Loucy (cell line): Measurements from ENCODE around the gene NMRAL1.

Experiments used
- H2AFZ ChIP-seq: fragments of 200-600 bp; sonication (generic); 2 replicates; pipeline ENCODE4 v1.6.0; 2016; ENCODE audit warnings: antibody characterized with exemption, mild to moderate bottlenecking, low read length, moderate library complexity
- H3F3A ChIP-seq: fragments of 200-600 bp; 2 replicates; pipeline ENCODE4 v1.6.0; 2016; ENCODE audit warnings: antibody characterized with exemption, low read depth, mild to moderate bottlenecking
- H3K27me3 ChIP-seq: fragments of 200-600 bp; sonication (generic); 2 replicates; pipeline ENCODE4 v1.6.1; 2014; ENCODE audit warnings: low read length, mild to moderate bottlenecking; ENCODE audit not compliant: insufficient read depth, poor library complexity, severe bottlenecking
- H3K36me3 ChIP-seq: fragments of 200-600 bp; sonication (generic); 2 replicates; pipeline ENCODE4 v1.6.1; 2016; ENCODE audit warnings: low read length; ENCODE audit not compliant: insufficient read depth
- H3K4me1 ChIP-seq: fragments of 200-600 bp; sonication (generic); 2 replicates; pipeline ENCODE4 v1.5.1; 2014; ENCODE audit warnings: low read length, mild to moderate bottlenecking; ENCODE audit not compliant: insufficient read depth, poor library complexity, severe bottlenecking
- H3K4me2 ChIP-seq: fragments of 200-600 bp; sonication (generic); 2 replicates; pipeline ENCODE4 v1.6.0; 2014; ENCODE audit warnings: antibody characterized with exemption, low read length, low read depth, mild to moderate bottlenecking; ENCODE audit not compliant: poor library complexity, severe bottlenecking
- H3K4me3 ChIP-seq: fragments of 200-600 bp; sonication (generic); 2 replicates; pipeline ENCODE4 v1.5.1; 2014; ENCODE audit warnings: low read length, mild to moderate bottlenecking, mixed read lengths; ENCODE audit not compliant: poor library complexity, severe bottlenecking
- H3K79me2 ChIP-seq: fragments of 200-600 bp; sonication (generic); 2 replicates; pipeline ENCODE4 v1.6.1; 2014; ENCODE audit warnings: low read length; ENCODE audit not compliant: insufficient read depth
- H3K9ac ChIP-seq: fragments of 200-600 bp; sonication (generic); 2 replicates; pipeline ENCODE4 v1.6.0; 2014; ENCODE audit warnings: mild to moderate bottlenecking, low read depth, low read length, moderate library complexity; ENCODE audit not compliant: poor library complexity, severe bottlenecking
- H3K9me2 ChIP-seq: fragments of 200-600 bp; sonication (generic); replicated peaks from 2 replicates; pipeline ENCODE4 v1.6.1; 2016; ENCODE audit warnings: low read depth, low read length, mixed read lengths
- H3K9me3 ChIP-seq: fragments of 200-600 bp; sonication (generic); 2 replicates; pipeline ENCODE4 v1.6.1; 2014; ENCODE audit warnings: mild to moderate bottlenecking, antibody characterized with exemption, low read length, low read depth; ENCODE audit not compliant: insufficient read depth
- H4K20me1 ChIP-seq: fragments of 200-600 bp; sonication (generic); 2 replicates; pipeline ENCODE4 v1.6.0; 2014; ENCODE audit warnings: antibody characterized with exemption, low read length, mild to moderate bottlenecking; ENCODE audit not compliant: insufficient read depth, poor library complexity, severe bottlenecking
- EZH2phosphoT487 ChIP-seq: fragments of 200-600 bp; IDR thresholded peaks from 2 replicates; pipeline ENCODE4 v1.6.1; 2018; ENCODE audit warnings: antibody characterized with exemption, mild to moderate bottlenecking, moderate library complexity, borderline replicate concordance
- TF ChIP-seq, protein P1 (sequence below): fragments of 200-600 bp; sonication (generic); conservative IDR thresholded peaks from 2 replicates; pipeline ENCODE4 v1.5.1; 2014; ENCODE audit warnings: mild to moderate bottlenecking, antibody characterized with exemption, low read length

Gene NMRAL1

DNA sequence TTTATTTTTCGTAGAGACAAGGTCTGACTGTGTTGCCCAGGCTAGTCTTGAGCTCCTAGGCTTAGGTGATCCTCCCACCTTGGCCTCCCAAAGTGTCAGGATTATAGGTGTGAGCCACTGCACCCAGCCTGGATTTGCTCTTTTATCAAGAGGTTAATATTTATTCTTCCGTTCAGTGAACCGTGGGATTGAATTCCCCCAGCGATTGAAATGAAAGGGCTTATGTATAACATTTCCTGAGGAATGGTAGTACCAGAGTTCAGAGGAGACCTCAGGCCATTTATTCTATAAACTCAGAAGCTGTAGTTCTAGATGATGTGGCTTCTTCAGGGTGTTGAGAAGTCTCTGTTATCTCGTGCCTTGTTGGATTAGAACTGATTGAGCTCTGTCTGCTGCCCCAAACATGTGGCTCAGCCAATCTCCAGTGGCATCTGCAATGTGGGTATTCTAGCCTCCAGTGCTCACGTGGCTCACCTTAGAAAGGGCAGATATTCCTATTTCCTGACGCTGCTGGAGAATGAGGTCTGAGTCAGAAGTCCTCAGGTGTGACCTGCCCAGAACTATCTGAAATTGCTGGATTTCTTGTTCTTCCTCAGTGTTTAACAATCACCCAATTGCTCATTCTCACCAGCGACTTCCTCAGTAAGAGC lies 24.2 kb upstream of the NMRAL1 start:
- H2AFZ ChIP-seq = no peak overlapping the region
- H3K4me3 ChIP-seq = no peak overlapping the region
- no peaks in the 10 kb centered on the region for H3F3A ChIP-seq
- H3K4me1 ChIP-seq = no peaks in the 10 kb centered on the region
- no peaks in the 10 kb centered on the region for H3K9me2 ChIP-seq
- H4K20me1 ChIP-seq = no peaks in the 10 kb centered on the region
- no peaks in the 10 kb centered on the region for H3K27me3 ChIP-seq
- no peak for TF ChIP-seq EZH2phosphoT487
- TF ChIP-seq, protein P1, sequence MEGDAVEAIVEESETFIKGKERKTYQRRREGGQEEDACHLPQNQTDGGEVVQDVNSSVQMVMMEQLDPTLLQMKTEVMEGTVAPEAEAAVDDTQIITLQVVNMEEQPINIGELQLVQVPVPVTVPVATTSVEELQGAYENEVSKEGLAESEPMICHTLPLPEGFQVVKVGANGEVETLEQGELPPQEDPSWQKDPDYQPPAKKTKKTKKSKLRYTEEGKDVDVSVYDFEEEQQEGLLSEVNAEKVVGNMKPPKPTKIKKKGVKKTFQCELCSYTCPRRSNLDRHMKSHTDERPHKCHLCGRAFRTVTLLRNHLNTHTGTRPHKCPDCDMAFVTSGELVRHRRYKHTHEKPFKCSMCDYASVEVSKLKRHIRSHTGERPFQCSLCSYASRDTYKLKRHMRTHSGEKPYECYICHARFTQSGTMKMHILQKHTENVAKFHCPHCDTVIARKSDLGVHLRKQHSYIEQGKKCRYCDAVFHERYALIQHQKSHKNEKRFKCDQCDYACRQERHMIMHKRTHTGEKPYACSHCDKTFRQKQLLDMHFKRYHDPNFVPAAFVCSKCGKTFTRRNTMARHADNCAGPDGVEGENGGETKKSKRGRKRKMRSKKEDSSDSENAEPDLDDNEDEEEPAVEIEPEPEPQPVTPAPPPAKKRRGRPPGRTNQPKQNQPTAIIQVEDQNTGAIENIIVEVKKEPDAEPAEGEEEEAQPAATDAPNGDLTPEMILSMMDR = no peak
- H3K79me2 ChIP-seq = peaks cover 5% of the 10 kb centered on the region; the same call in 1 of the 2 replicates
- no peaks in the 10 kb centered on the region for H3K9me3 ChIP-seq
- no peak overlapping the region for H3K4me2 ChIP-seq
- no peak overlapping the region for H3K9ac ChIP-seq
- H3K36me3 ChIP-seq = no peaks in the 10 kb centered on the region

DNA sequence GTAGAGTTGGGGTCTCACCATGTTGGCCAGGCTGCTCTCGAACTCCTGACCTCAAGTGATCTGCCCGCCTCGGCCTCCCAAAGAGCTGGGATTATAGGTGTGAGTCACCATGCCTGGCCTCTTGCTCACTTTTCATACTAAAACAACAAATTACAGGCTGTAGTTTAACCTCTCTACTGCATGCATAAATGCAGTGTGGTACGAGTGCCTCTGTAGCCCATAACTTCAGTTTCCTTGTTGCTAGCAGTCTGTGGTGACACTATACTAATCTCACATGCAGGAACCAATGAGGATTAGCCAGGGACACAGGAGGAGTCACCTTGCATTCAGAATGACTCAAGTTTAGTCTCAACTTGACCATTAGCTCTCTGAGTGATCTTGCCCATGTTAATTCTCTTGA lies 21.9 kb upstream of the NMRAL1 start:
- no peaks in the 10 kb centered on the region for H3K9me2 ChIP-seq
- no peaks in the 10 kb centered on the region for H3K36me3 ChIP-seq
- H3K27me3 ChIP-seq = no peaks in the 10 kb centered on the region
- H3K9ac ChIP-seq = no peak overlapping the region
- no peaks in the 10 kb centered on the region for H3K9me3 ChIP-seq
- no peaks in the 10 kb centered on the region for H4K20me1 ChIP-seq
- no peaks in the 10 kb centered on the region for H3K4me1 ChIP-seq
- no peaks in the 10 kb centered on the region for H3F3A ChIP-seq
- H3K4me2 ChIP-seq = no peak overlapping the region
- H3K4me3 ChIP-seq = no peak overlapping the region
- TF ChIP-seq, protein P1 = no peak
- no peak for TF ChIP-seq EZH2phosphoT487
- peaks cover 5% of the 10 kb centered on the region; the same call in 1 of the 2 replicates for H3K79me2 ChIP-seq
- H2AFZ ChIP-seq = no peak overlapping the region

DNA sequence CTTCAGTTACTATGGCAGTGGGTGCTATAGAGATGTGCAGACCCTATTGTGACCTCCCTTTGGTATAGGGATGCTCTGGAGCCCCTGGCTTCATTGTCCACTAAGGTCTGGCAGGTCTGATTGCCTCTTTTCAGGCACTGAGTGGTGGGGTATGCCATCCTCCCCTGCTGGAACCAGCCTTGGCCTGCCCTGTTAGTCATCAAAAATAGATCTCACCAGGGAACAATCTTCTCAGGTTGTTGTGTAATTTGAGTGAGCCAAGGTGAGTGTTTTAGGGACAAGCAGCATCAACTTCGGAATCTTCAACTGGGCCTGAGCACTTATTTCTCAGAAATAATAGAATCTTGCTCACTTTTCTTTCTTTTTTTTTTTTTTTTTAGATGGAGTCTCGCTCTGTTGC lies 21.3 kb upstream of the NMRAL1 start:
- no peak overlapping the region for H3K4me3 ChIP-seq

More for the DNA sequence above, 21.3 kb upstream of the NMRAL1 start:
- no peaks in the 10 kb centered on the region for H3K9me3 ChIP-seq
- peaks cover 5% of the 10 kb centered on the region; the same call in 1 of the 2 replicates for H3K79me2 ChIP-seq
- H3K27me3 ChIP-seq = no peaks in the 10 kb centered on the region
- H3K9ac ChIP-seq = no peak overlapping the region
- H3K4me2 ChIP-seq = no peak overlapping the region
- no peaks in the 10 kb centered on the region for H3K9me2 ChIP-seq
- no peak overlapping the region for H2AFZ ChIP-seq
- no peak for TF ChIP-seq EZH2phosphoT487
- TF ChIP-seq, protein P1 = no peak
- no peaks in the 10 kb centered on the region for H3K36me3 ChIP-seq
- no peaks in the 10 kb centered on the region for H3F3A ChIP-seq
- H4K20me1 ChIP-seq = no peaks in the 10 kb centered on the region
- no peaks in the 10 kb centered on the region for H3K4me1 ChIP-seq
